Prostate gland (tissue), 2 donors: ENCODE measurements around the gene PAPPA2. TPM values are rescaled to one million over a fixed set of nuclear protein-coding genes. Genes with fewer than 3 reads are reported as not detected.

Experiments
- DNase-seq: peaks from one replicate; pipeline ENCODE4 v3.0.0-alpha.2; 2019; ENCODE audit warnings: low spot score
- H3K27ac ChIP-seq, 2 donors: fragments of 200-600 bp; sonication (generic); 2 replicates each; pipeline ENCODE4 v1.5.1; 2017 to 2019
- H3K27me3 ChIP-seq: fragments of 200-600 bp; sonication (generic); replicated peaks from 2 replicates; pipeline ENCODE4 v1.5.1; 2019; ENCODE audit not compliant: insufficient read depth
- H3K36me3 ChIP-seq, 2 donors: fragments of 200-600 bp; sonication (generic); 1 replicate in 1 of 2; 2 replicates in 1 of 2; pipeline versions ENCODE4 v1.5.1 to v1.8.1; 2017 to 2019
- H3K4me1 ChIP-seq: fragments of 200-600 bp; sonication (generic); replicated peaks from 2 replicates; pipeline ENCODE4 v1.5.1; 2019
- H3K4me3 ChIP-seq, 2 donors: fragments of 200-600 bp; sonication (generic); 2 replicates each; pipeline ENCODE4 v1.5.1; 2017 to 2019
- H3K9me3 ChIP-seq: fragments of 200-600 bp; sonication (generic); 2 replicates; pipeline ENCODE4 v1.5.1; 2017
- POLR2A ChIP-seq: fragments of 450-650 bp; IDR thresholded peaks from one replicate; pipeline ENCODE4 v1.6.1; 2016; ENCODE audit warnings: antibody characterized with exemption, mild to moderate bottlenecking
- POLR2AphosphoS5 ChIP-seq: sonication (generic); formaldehyde crosslinking; IDR thresholded peaks from one replicate; pipeline ENCODE4 v1.6.1; 2017; ENCODE audit warnings: antibody characterized with exemption
- WGBS: methylation state at CpG from one replicate; pipeline ENCODE4 v1.1.5; 2018; 5-methylcytosine and 5-hydroxymethylcytosine counted together
- intact Hi-C: fragments of 100-400 bp; cut with DNase I; formaldehyde crosslinking; loops from one replicate; pipeline ENCODE4 v1.14.2; 2022
- total RNA-seq, 2 donors: library from RNA; depleted of rRNA; stranded (reverse); fragments of >200 nt; gene quantifications; one replicate each; pipeline ENCODE4 v1.1.0, GENCODE V29; 2016
- TF ChIP-seq, protein P1 (sequence below), 4 experiments: fragments of 200-600 bp in 2 of 4; fragments of 450-650 bp in 2 of 4; sonication (generic) in 2 of 4; IDR thresholded peaks; 1 replicate in 3 of 4; 2 replicates in 1 of 4; pipeline ENCODE4 v1.5.1; 2016 to 2019; ENCODE audit warnings: antibody characterized with exemption in 4 of 4, mild to moderate bottlenecking in 2 of 4, moderate library complexity in 2 of 4

PAPPA2 gene
- total RNA-seq, 2 donors from 2014 or later = 0.36 to 1.9 TPM

DNA sequence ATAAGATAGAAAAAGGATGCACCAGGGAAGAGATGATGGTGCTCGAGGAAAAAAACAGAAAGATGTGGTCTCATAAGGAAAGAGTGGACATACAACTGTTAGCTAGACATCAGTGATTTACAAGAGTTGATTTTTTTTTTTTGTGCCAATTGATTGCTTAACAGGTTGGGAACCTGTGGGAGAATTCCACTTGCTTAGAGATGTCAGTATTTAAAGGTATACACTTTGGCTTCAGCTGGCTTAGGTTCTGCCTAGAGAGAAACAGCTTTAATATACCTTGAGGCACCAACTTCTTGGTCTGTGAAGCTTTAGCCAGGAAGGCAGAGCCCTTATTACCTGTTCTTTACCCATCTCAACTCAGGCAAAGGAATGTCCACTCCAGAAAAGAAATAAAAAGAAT is 303.8 kb downstream of the PAPPA2 start:
- TF ChIP-seq POLR2A = no peak

DNA sequence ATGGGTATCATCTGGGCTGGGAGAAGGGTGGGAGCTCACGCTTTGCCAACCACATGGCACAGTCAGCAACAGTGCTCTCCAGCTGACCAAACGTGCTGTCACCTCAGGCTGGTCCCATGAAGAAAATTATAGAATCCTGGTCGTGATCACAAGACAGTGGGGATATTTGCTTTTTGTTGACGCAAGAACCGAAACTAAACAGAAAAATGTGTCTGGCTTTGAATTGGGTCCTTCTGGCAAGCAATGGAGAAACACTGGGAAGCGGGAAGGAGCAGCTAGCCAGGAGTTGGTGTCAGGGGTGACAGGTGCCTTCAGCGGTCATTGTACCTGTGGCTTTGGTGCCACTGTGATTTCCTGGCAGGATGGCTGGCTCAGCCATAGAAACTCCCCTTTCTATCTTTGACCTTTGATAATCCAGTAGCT is 304.8 kb downstream of the PAPPA2 start:
- WGBS = 72% methylated on average over 7 of the region's 7 CpGs
- Histone ChIP-seq H3K4me1 (no peaks in the 10 kb centered on the region), H3K27me3 (no peaks in the 10 kb centered on the region), H3K9me3 (no peaks in the 10 kb centered on the region), H3K27ac (no peak overlapping the region), H3K36me3 (no peaks in the 10 kb centered on the region), H3K4me3 (no peak overlapping the region)
- no peak for DNase-seq
- TF ChIP-seq, protein P1, sequence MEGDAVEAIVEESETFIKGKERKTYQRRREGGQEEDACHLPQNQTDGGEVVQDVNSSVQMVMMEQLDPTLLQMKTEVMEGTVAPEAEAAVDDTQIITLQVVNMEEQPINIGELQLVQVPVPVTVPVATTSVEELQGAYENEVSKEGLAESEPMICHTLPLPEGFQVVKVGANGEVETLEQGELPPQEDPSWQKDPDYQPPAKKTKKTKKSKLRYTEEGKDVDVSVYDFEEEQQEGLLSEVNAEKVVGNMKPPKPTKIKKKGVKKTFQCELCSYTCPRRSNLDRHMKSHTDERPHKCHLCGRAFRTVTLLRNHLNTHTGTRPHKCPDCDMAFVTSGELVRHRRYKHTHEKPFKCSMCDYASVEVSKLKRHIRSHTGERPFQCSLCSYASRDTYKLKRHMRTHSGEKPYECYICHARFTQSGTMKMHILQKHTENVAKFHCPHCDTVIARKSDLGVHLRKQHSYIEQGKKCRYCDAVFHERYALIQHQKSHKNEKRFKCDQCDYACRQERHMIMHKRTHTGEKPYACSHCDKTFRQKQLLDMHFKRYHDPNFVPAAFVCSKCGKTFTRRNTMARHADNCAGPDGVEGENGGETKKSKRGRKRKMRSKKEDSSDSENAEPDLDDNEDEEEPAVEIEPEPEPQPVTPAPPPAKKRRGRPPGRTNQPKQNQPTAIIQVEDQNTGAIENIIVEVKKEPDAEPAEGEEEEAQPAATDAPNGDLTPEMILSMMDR (IDR thresholded peaks at IDR 0.05) = no peak
- TF ChIP-seq POLR2AphosphoS5 = no peak
- TF ChIP-seq POLR2A = no peak
- intact Hi-C loops = no loop called here

More for the DNA sequence above, 303.8 kb downstream of the PAPPA2 start:
- Histone ChIP-seq H3K36me3 (no peaks in the 10 kb centered on the region), H3K4me3 (no peak overlapping the region), H3K9me3 (no peaks in the 10 kb centered on the region), H3K4me1 (no peaks in the 10 kb centered on the region), H3K27me3 (no peaks in the 10 kb centered on the region), H3K27ac (no peak overlapping the region)
- WGBS = 77% methylated on average over 1 of the region's 1 CpG
- DNase-seq = no peak
- intact Hi-C loops = no loop called here

DNA sequence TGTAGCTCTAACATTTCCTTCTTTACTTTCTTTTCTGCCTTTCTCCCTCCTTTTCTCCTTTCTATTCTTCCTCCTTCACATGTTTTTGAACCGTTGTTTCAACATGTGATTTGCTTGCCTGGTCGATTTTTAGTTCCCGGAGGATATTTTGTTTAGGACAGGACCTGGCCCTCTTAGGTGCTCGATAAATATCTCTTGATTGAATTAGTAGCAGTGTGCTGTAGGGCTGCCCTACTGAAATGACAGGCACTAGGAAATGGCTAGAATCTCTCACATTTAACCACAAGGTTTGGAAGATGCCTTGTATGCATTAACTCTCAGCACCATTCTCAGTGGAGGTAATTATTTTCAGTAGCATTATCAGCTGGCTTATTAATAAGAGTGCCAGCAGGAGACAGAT is 305.6 kb downstream of the PAPPA2 start:
- Histone ChIP-seq H3K36me3 (no peaks in the 10 kb centered on the region), H3K4me1 (no peaks in the 10 kb centered on the region), H3K4me3 (no peak overlapping the region), H3K27ac (no peak overlapping the region), H3K9me3 (no peaks in the 10 kb centered on the region), H3K27me3 (no peaks in the 10 kb centered on the region)
- DNase-seq = no peak
- TF ChIP-seq, protein P1 (IDR thresholded peaks at IDR 0.05) = no peak
- no peak for TF ChIP-seq POLR2AphosphoS5
- TF ChIP-seq POLR2A = no peak
- WGBS = 81% methylated on average over 4 of the region's 4 CpGs
- intact Hi-C loops = no loop called here

DNA sequence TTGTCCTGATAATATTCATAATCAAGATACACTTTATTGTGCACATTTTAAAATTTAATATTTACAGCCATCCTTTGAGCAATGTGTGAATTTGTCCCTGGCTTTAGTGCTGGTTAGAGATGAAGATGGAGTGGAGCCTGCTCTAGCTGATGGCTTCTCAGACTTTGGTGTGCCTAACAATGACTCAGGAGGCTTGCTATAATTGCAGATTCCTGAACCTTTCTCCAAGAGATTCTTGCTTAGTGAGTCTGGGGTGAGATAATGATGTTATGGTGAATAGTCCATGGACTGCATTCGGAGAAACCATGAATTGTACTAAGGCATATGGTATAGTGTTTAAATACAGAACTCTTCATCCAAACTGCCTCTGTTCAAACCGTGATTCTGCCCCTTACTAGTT is 307.1 kb downstream of the PAPPA2 start:
- Histone ChIP-seq H3K36me3 (no peaks in the 10 kb centered on the region), H3K9me3 (no peaks in the 10 kb centered on the region), H3K4me3 (no peak overlapping the region), H3K27me3 (no peaks in the 10 kb centered on the region), H3K27ac (no peak overlapping the region), H3K4me1 (no peaks in the 10 kb centered on the region)
- DNase-seq = no peak
- TF ChIP-seq POLR2A = no peak
- TF ChIP-seq, protein P1 (IDR thresholded peaks at IDR 0.05) = no peak
- no peak for TF ChIP-seq POLR2AphosphoS5
- intact Hi-C loops = no loop called here
- 67% methylated on average over 2 of the region's 2 CpGs for WGBS

DNA sequence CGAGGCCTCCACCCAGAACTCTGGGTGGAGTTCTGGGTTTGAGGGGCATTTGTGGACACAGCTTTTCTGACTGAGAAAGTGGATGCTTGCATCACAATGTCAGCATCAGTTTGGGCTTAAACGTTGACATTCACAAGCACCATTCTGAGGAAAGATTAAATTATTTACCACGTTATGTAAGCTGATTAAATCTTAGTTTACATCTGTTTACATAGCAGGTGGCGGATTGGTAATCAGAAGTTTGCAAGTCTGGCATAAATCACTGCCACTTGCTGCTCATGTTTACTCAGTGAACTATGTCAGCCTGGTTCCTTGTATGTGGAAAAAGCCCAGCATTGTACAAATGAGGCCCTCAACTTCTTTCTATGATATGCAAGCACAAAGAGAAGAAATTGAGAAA is 310.1 kb downstream of the PAPPA2 start:
- no peak for TF ChIP-seq POLR2AphosphoS5
- no peak for TF ChIP-seq POLR2A
- TF ChIP-seq, protein P1 (IDR thresholded peaks at IDR 0.05) = no peak
- Histone ChIP-seq H3K27ac (no peak overlapping the region), H3K9me3 (no peaks in the 10 kb centered on the region), H3K4me3 (no peak overlapping the region), H3K36me3 (no peaks in the 10 kb centered on the region), H3K27me3 (no peaks in the 10 kb centered on the region), H3K4me1 (no peaks in the 10 kb centered on the region)
- DNase-seq = no peak
- intact Hi-C loops = no loop called here
- 21% methylated on average over 4 of the region's 4 CpGs for WGBS
